Progenitor cell of endocrine pancreas (in vitro differentiated cells): ENCODE measurements around the gene ZNF490. TPM values are rescaled to one million over a fixed set of nuclear protein-coding genes. Genes with fewer than 3 reads are reported as not detected.

ENCODE experiments used
- DNase-seq: peaks from one replicate; pipeline ENCODE4 v3.0.0; 2021; ENCODE audit warnings: low spot score; ENCODE audit not compliant: unreplicated experiment
- H3K27ac Mint-ChIP-seq: 2 replicates; pipeline ENCODE4 v1.8.0; 2021; ENCODE audit warnings: mild to moderate bottlenecking, moderate library complexity, mixed read lengths
- H3K27me3 Mint-ChIP-seq: 2 replicates; pipeline ENCODE4 v1.8.0; 2021; ENCODE audit warnings: mixed read lengths
- H3K36me3 Mint-ChIP-seq: 2 replicates; pipeline ENCODE4 v1.8.0; 2022; ENCODE audit warnings: mixed read lengths; ENCODE audit not compliant: insufficient read depth
- H3K4me1 Mint-ChIP-seq: 2 replicates; pipeline ENCODE4 v1.8.0; 2021; ENCODE audit warnings: low read depth, mixed read lengths
- H3K4me3 Mint-ChIP-seq: 2 replicates; pipeline ENCODE4 v1.8.0; 2021; ENCODE audit warnings: low read depth, mild to moderate bottlenecking, moderate library complexity, mixed read lengths
- H3K9me3 Mint-ChIP-seq: 2 replicates; pipeline ENCODE4 v1.8.0; 2021; ENCODE audit warnings: low read depth, mixed read lengths
- total RNA-seq: library from RNA; stranded (reverse); gene quantifications from 2 replicates; pipeline ENCODE4 v1.2.1, GENCODE V29; 2021
- TF ChIP-seq, protein P1 (sequence below): fragments of 200-600 bp; sonication (generic); IDR thresholded peaks from one replicate; pipeline ENCODE4 v1.5.0; 2021; ENCODE audit warnings: antibody characterized with exemption, mild to moderate bottlenecking; ENCODE audit not compliant: unreplicated experiment

The ZNF490 gene
- total RNA-seq, 1 donor from 2014 or later, result 15.1 TPM

GRCh38 chr19:12551060-12551832, 59.4 kb downstream of the ZNF490 start, which contains the start of gene ZNF564:
TSS of gene ZNF564 (minus strand) at chr19:12551482. CDS start at chr19:12551332, 150 bp downstream.
- Mint-ChIP-seq H3K4me1 (peaks cover 16% of the 10 kb centered on the region), H3K9me3 (peaks cover 9% of the 10 kb centered on the region), H3K36me3 (peaks cover 24% of the 10 kb centered on the region), H3K27ac (peak within 1 kb of the TSS; percentile 99), H3K27me3 (peaks cover 3% of the 10 kb centered on the region), H3K4me3 (peak within 1 kb of the TSS; percentile 93)
- TF ChIP-seq, protein P1, sequence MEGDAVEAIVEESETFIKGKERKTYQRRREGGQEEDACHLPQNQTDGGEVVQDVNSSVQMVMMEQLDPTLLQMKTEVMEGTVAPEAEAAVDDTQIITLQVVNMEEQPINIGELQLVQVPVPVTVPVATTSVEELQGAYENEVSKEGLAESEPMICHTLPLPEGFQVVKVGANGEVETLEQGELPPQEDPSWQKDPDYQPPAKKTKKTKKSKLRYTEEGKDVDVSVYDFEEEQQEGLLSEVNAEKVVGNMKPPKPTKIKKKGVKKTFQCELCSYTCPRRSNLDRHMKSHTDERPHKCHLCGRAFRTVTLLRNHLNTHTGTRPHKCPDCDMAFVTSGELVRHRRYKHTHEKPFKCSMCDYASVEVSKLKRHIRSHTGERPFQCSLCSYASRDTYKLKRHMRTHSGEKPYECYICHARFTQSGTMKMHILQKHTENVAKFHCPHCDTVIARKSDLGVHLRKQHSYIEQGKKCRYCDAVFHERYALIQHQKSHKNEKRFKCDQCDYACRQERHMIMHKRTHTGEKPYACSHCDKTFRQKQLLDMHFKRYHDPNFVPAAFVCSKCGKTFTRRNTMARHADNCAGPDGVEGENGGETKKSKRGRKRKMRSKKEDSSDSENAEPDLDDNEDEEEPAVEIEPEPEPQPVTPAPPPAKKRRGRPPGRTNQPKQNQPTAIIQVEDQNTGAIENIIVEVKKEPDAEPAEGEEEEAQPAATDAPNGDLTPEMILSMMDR, result no peak
- peak; percentile 88 for DNase-seq

- H3K36me3 Mint-ChIP-seq, result peaks cover 55% of the 10 kb centered on the region
- no peak for DNase-seq
- peaks cover 34% of the 10 kb centered on the region for H3K9me3 Mint-ChIP-seq
- TF ChIP-seq, protein P1, result no peak
- no peaks in the 10 kb centered on the region for H3K27me3 Mint-ChIP-seq
- no peak overlapping the region for H3K4me3 Mint-ChIP-seq
- H3K4me1 Mint-ChIP-seq, result peaks cover 21% of the 10 kb centered on the region
- no peak overlapping the region for H3K27ac Mint-ChIP-seq
These were observed 63.7 kb downstream of the ZNF490 start for GRCh38 chr19:12546903-12547302.

DNA sequence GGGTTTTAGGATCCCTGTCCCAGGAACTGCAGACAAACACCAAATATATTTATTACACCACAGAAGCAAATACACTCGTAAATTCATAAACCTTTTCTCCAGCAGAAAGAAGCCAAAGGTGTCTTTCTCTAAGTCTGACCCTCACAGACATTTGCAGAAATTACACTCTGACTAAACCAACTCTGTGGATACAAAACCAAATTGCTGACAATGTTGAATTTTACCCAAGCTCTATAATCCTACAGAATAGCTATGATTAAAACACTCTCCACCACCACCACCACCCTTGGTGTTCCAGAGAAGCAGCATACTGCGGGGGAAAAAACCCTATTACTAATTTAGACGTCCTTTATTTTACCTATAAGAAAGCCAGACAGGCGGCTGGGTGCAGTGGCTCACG, 64.5 kb downstream of the ZNF490 start:
- TF ChIP-seq, protein P1, result no peak
- Mint-ChIP-seq H3K9me3 (peaks cover 34% of the 10 kb centered on the region), H3K27ac (no peak overlapping the region), H3K36me3 (peaks cover 61% of the 10 kb centered on the region), H3K4me3 (no peak overlapping the region), H3K27me3 (no peaks in the 10 kb centered on the region), H3K4me1 (peaks cover 16% of the 10 kb centered on the region)
- no peak for DNase-seq

GRCh38 chr19:12545267-12545666, 65.3 kb downstream of the ZNF490 start:
- peaks cover 65% of the 10 kb centered on the region for H3K36me3 Mint-ChIP-seq
- TF ChIP-seq, protein P1, result no peak
- peaks cover 34% of the 10 kb centered on the region for H3K9me3 Mint-ChIP-seq
- no peak overlapping the region for H3K4me3 Mint-ChIP-seq
- no peak overlapping the region for H3K27ac Mint-ChIP-seq
- H3K27me3 Mint-ChIP-seq, result no peaks in the 10 kb centered on the region
- DNase-seq, result no peak
- peaks cover 16% of the 10 kb centered on the region for H3K4me1 Mint-ChIP-seq

DNA sequence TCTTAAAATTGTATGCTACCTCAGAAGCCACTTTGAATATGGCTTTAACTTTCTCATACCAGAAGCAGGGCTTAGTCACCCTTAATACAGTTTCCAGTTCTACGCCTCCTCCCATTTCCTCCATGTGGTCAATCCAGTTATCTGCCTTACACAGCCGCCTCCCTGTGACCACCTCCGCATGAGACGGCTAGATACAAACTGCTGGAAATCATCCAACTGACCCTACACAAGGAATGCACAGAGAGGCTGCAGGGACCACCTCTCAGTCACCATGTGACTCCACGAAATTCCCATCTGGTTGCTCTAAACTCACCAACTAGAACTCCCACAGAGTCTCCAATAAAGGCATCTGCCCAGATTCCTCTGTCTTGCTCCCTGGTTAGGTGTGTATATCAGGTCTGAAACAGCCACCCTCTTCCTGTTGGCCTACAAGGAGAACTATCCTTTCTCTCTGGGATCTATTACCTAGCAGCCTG, 66.2 kb downstream of the ZNF490 start:
- no peaks in the 10 kb centered on the region for H3K27me3 Mint-ChIP-seq
- no peak for DNase-seq
- no peak overlapping the region for H3K4me3 Mint-ChIP-seq
- peaks cover 12% of the 10 kb centered on the region for H3K4me1 Mint-ChIP-seq
- peaks cover 38% of the 10 kb centered on the region for H3K9me3 Mint-ChIP-seq
- TF ChIP-seq, protein P1, result no peak
- peaks cover 67% of the 10 kb centered on the region for H3K36me3 Mint-ChIP-seq
- no peak overlapping the region for H3K27ac Mint-ChIP-seq
